ENCODE data around the gene CD4.
"Not testable (repeated sequence)": the region's sequence is repeated elsewhere in the genome, so short reads cannot be mapped to it uniquely, and the experiment has no call there.

CD4 gene

GRCh38 chr12:6849976-6850560 is 60.7 kb downstream of the CD4 start:
- DNase-seq: no peak

GRCh38 chr12:6850796-6851152 is 61.4 kb downstream of the CD4 start:
- DNase-seq: no peak

- peak; percentile 98 for DNase-seq
These were observed 62.0 kb downstream of the CD4 start, which contains the start of gene CDCA3 for GRCh38 chr12:6851153-6851920. CDCA3 (minus strand) TSS chr12:6851286; CDS start chr12:6850952, 334 bp downstream.

- peak; percentile 99 for DNase-seq
These were observed 62.8 kb downstream of the CD4 start, which contains the start of gene USP5 for GRCh38 chr12:6851921-6852650. USP5 (plus strand) TSS chr12:6852150; CDS start chr12:6852180, 30 bp downstream.

- no peak for DNase-seq
These were observed 63.5 kb downstream of the CD4 start for GRCh38 chr12:6852651-6853354.

GRCh38 chr12:6853626-6854025 is 64.3 kb downstream of the CD4 start:
- no peak for DNase-seq

GRCh38 chr12:6854036-6854435 is 64.7 kb downstream of the CD4 start:
- DNase-seq: no peak

- DNase-seq: no peak
These were observed 66.0 kb downstream of the CD4 start for GRCh38 chr12:6855322-6855721.

GRCh38 chr12:6858799-6859198 is 69.5 kb downstream of the CD4 start:
- no peak for DNase-seq

GRCh38 chr12:6860116-6860515 is 70.8 kb downstream of the CD4 start:
- DNase-seq: no peak

- no peak for DNase-seq
These were observed 71.6 kb downstream of the CD4 start for GRCh38 chr12:6860942-6861341.

- no peak for DNase-seq
These were observed 72.1 kb downstream of the CD4 start for GRCh38 chr12:6861391-6861790.

GRCh38 chr12:6863033-6863432 is 73.7 kb downstream of the CD4 start:
- no peak for DNase-seq

- DNase-seq: no peak
These were observed 74.4 kb downstream of the CD4 start for GRCh38 chr12:6863586-6864321.

GRCh38 chr12:6865307-6865706 is 76.0 kb downstream of the CD4 start:
- DNase-seq: not testable (repeated sequence)

- DNase-seq: no peak
These were observed 77.0 kb downstream of the CD4 start for GRCh38 chr12:6866163-6866919.

GRCh38 chr12:6866920-6867412 is 77.6 kb downstream of the CD4 start:
- DNase-seq: peak; percentile 65

- DNase-seq: peak; percentile 77
These were observed 78.3 kb downstream of the CD4 start, which contains the start of gene TPI1 for GRCh38 chr12:6867413-6868210. TPI1 (plus strand) TSS chr12:6867531; CDS start chr12:6867567, 36 bp downstream.

- DNase-seq: no peak
These were observed 79.1 kb downstream of the CD4 start for GRCh38 chr12:6868211-6869048.
